Endothelial cell of umbilical vein (primary cell): Measurements from ENCODE around the gene LCLAT1.

Source experiments
- CTCF ChIP-seq, 2 donors: IDR thresholded peaks; 1 replicate in 1 of 2; 2 replicates in 1 of 2; pipeline ENCODE4 v1.5.1; 2011; ENCODE audit warnings: low read length in 2 of 2, mild to moderate bottlenecking in 2 of 2, moderate library complexity in 2 of 2, control low read depth in 1 of 2, inconsistent platforms in 1 of 2, low read depth in 1 of 2; ENCODE audit not compliant: insufficient read depth in 1 of 2; ENCODE audit errors: extremely low read depth in 1 of 2
- EZH2 ChIP-seq: IDR thresholded peaks from 2 replicates; pipeline ENCODE4 v1.6.1; 2012; ENCODE audit warnings: borderline replicate concordance, low read depth, mild to moderate bottlenecking, moderate library complexity, low read length, inconsistent platforms; ENCODE audit not compliant: severe bottlenecking
- MAX ChIP-seq: IDR thresholded peaks from 2 replicates; pipeline ENCODE4 v1.6.1; 2011; ENCODE audit not compliant: insufficient read depth, insufficient read length
- POLR2A ChIP-seq: IDR thresholded peaks from 2 replicates; pipeline ENCODE4 v1.6.1; 2012; ENCODE audit warnings: low read depth, mild to moderate bottlenecking, control low read depth, low read length
- POLR2AphosphoS5 ChIP-seq: IDR thresholded peaks from 2 replicates; pipeline ENCODE4 v1.6.1; 2012; ENCODE audit warnings: low read depth, mild to moderate bottlenecking, control low read depth, low read length, moderate library complexity; ENCODE audit not compliant: insufficient read depth

GRCh38 chr2:30439879-30440278, 7.2 kb upstream of the LCLAT1 start:
- TF ChIP-seq POLR2A = no peak
- TF ChIP-seq CTCF (IDR thresholded peaks at IDR 0.05; ENCODE audit: extremely low read depth in 1 of 2, insufficient read depth in 1 of 2, low read depth in 1 of 2, low read length in 2 of 2) = no peak
- TF ChIP-seq POLR2AphosphoS5 = no peak
- no peak for TF ChIP-seq EZH2
- no peak for TF ChIP-seq MAX
